Measurements from ENCODE around the gene PCDHA4.

Gene PCDHA4

GRCh38 chr5:140857177-140857986 is 50.5 kb downstream of the PCDHA4 start:
- DNase-seq (ENCODE audit: low read depth) = no peak

- DNase-seq (ENCODE audit: low read depth) = no peak
Measured at GRCh38 chr5:140857987-140858240, 51.0 kb downstream of the PCDHA4 start.

GRCh38 chr5:140862441-140863295 is 55.8 kb downstream of the PCDHA4 start:
- no peak for DNase-seq (ENCODE audit: low read depth)

All from activated T-cell treated with anti-CD3 and anti-CD28 coated beads for 48 hours (primary cell).